HepG2 (cell line): ENCODE results near the gene GFY. TPM values are rescaled to one million over a fixed set of nuclear protein-coding genes. Genes with fewer than 3 reads are reported as not detected.

Experiments
- ATAC-seq: fragments of 200-7000 bp; cut with Tn5 transposase; 3 replicates; pipeline ENCODE4 v1.9.1; 2020; ENCODE audit warnings: mild to moderate bottlenecking, moderate library complexity
- BruUV-seq: library from RNA; stranded (reverse); fragments of 400-500 nt; replicated peaks from 2 replicates; lab custom pipeline; 2021; lab: Mats Ljungman, UMichigan
- CTCF ChIA-PET: fragments of 300-600 bp; formaldehyde crosslinking; extraction: SDS; loops from one replicate; lab custom pipeline; 2021; ENCODE audit warnings: low total read pairs, inconsistent platforms, low intra/inter-chr PET ratio; lab: Yijun Ruan, JAX
- POLR2A ChIA-PET: fragments of 350-600 bp; sonication (Branson Sonifier 250); formaldehyde crosslinking; loops from one replicate; lab custom pipeline; 2020; ENCODE audit warnings: antibody characterized with exemption, inconsistent platforms; lab: Yijun Ruan, JAX
- DNase-seq: peaks from one replicate; pipeline ENCODE4 v3.0.0-alpha.2; 2015; ENCODE audit warnings: low spot score
- FAIRE-seq: peaks from 3 replicates; lab custom pipeline; 2011; peaks lifted over from hg19 to GRCh38; lab: Jason Lieb, UNC
- H2AFZ ChIP-seq: one replicate; pipeline ENCODE4 v1.6.1; 2011; ENCODE audit warnings: low read length, inconsistent platforms
- H3K27ac ChIP-seq: fragments of 300-600 bp; 3 replicates; pipeline ENCODE4 v1.8.0; 2011; ENCODE audit warnings: mixed run types, mild to moderate bottlenecking, mixed read lengths, low read length, inconsistent platforms; ENCODE audit not compliant: insufficient read depth; ENCODE audit errors: extremely low read length
- H3K27me3 ChIP-seq, 2 experiments: fragments of 200-600 bp in 1 of 2; 2 replicates in 1 of 2; 3 replicates in 1 of 2; pipeline versions ENCODE4 v1.6.0 to v1.8.0; 2011; ENCODE audit warnings: low read length in 2 of 2, mild to moderate bottlenecking in 2 of 2, moderate library complexity in 2 of 2, inconsistent platforms in 1 of 2; ENCODE audit not compliant: insufficient read depth in 2 of 2, control insufficient read depth in 1 of 2
- H3K36me3 ChIP-seq, 2 experiments: fragments of 200-600 bp in 1 of 2; replicated peaks in 1 of 2; 2 replicates in 1 of 2; 3 replicates in 1 of 2; pipeline versions ENCODE4 v1.5.1 to v1.8.0; 2011; ENCODE audit warnings: low read length in 2 of 2, inconsistent platforms in 1 of 2; ENCODE audit not compliant: insufficient read depth in 2 of 2, control insufficient read depth in 1 of 2
- H3K4me1 ChIP-seq: 2 replicates; pipeline ENCODE4 v1.5.1; 2012; ENCODE audit warnings: low read length, inconsistent platforms; ENCODE audit not compliant: insufficient read depth
- H3K4me2 ChIP-seq: 2 replicates; pipeline ENCODE4 v1.6.0; 2011; ENCODE audit warnings: low read depth, low read length, inconsistent platforms
- H3K4me3 ChIP-seq, 3 experiments: fragments of 200-600 bp in 1 of 3; sonication (generic), shearing (Covaris generic) in 1 of 3; replicated peaks in 1 of 3; 2 replicates each; pipeline ENCODE4 v1.5.1; 2011 to 2016; ENCODE audit warnings: low read length in 3 of 3, inconsistent platforms in 2 of 3, low read depth in 2 of 3, mild to moderate bottlenecking in 2 of 3, control low read depth in 1 of 3, mixed read lengths in 1 of 3; ENCODE audit not compliant: insufficient read depth in 1 of 3
- H3K79me2 ChIP-seq: one replicate; pipeline ENCODE4 v1.6.1; 2011; ENCODE audit warnings: low read length, inconsistent platforms; ENCODE audit not compliant: insufficient read depth
- H3K9ac ChIP-seq: 2 replicates; pipeline ENCODE4 v1.6.0; 2011; ENCODE audit warnings: mild to moderate bottlenecking, low read depth, low read length, inconsistent platforms; ENCODE audit not compliant: insufficient read depth
- H3K9me3 ChIP-seq: 2 replicates; pipeline ENCODE4 v1.5.1; 2012; ENCODE audit warnings: mild to moderate bottlenecking, low read length
- H4K20me1 ChIP-seq: 2 replicates; pipeline ENCODE4 v1.6.0; 2011; ENCODE audit warnings: inconsistent platforms, mild to moderate bottlenecking, low read length, moderate library complexity; ENCODE audit not compliant: insufficient read depth
- MED13 ChIP-seq: sonication (generic); formaldehyde crosslinking; IDR thresholded peaks from 2 replicates; pipeline ENCODE4 v1.5.0; 2020; ENCODE audit warnings: missing genetic modification reagents
- PBX3 ChIP-seq: sonication (generic); formaldehyde crosslinking; IDR thresholded peaks from 2 replicates; pipeline ENCODE4 v1.8.1; 2023; ENCODE audit warnings: missing genetic modification reagents, inconsistent platforms, borderline replicate concordance
- RBM39 ChIP-seq: fragments of 200-400 bp; formaldehyde crosslinking; IDR thresholded peaks from one replicate; pipeline ENCODE4 v1.6.1; 2018; ENCODE audit warnings: antibody characterized with exemption, mild to moderate bottlenecking, low read depth, low read length; ENCODE audit not compliant: poor library complexity, severe bottlenecking
- ZNF160 ChIP-seq: sonication (generic); formaldehyde crosslinking; IDR thresholded peaks from 2 replicates; pipeline ENCODE4 v1.8.0; 2022; ENCODE audit warnings: mild to moderate bottlenecking, inconsistent platforms, missing genetic modification reagents
- ZNF619 ChIP-seq: sonication (generic); formaldehyde crosslinking; IDR thresholded peaks from 2 replicates; pipeline ENCODE4 v1.4.0; 2020; ENCODE audit warnings: mild to moderate bottlenecking, missing genetic modification reagents
- WGBS: methylation state at CpG from one replicate; pipeline ENCODE4 v1.1.6; 2017; ENCODE audit warnings: low lambda C conversion rate; 5-methylcytosine and 5-hydroxymethylcytosine counted together
- in situ Hi-C: cut with HindIII; loops from 2 replicates; pipeline ENCODE4 v1.10.0; 2017; ENCODE audit warnings: low pct_unique_long_range_greater_than_20kb; ENCODE audit not compliant: extremely low pct_ligation_motif_present
- intact Hi-C: fragments of 100-400 bp; cut with micrococcal nuclease; formaldehyde crosslinking; loops from one replicate; pipeline ENCODE4 v1.10.0; 2022; ENCODE audit not compliant: unreplicated experiment
- polyA plus RNA-seq, 8 experiments: library from polyadenylated mRNA; depleted of rRNA in 3 of 8; stranded (reverse) in 7 of 8; unstranded in 1 of 8; fragments of >200 nt; fragmentation: Illumina TruSeq in 4 of 8; extraction: Trizol in 4 of 8; gene quantifications; 2 replicates each; pipeline versions ENCODE4 v1.2.1 to v1.2.3, GENCODE V29; 2011 to 2016; ENCODE audit warnings: low read depth in 4 of 8, missing spikeins in 1 of 8, mixed read lengths in 1 of 8; ENCODE audit not compliant: insufficient read depth in 1 of 8
- total RNA-seq, 5 experiments: library from RNA; depleted of rRNA; stranded (reverse); fragments of >200 nt; fragmentation: Illumina TruSeq; extraction: Trizol; gene quantifications; 2 replicates each; pipeline ENCODE4 v1.2.3, GENCODE V29; 2016; ENCODE audit warnings: low read depth in 1 of 5
- TF ChIP-seq, protein P1 (sequence below): sonication (generic); formaldehyde crosslinking; IDR thresholded peaks from 2 replicates; pipeline ENCODE4 v1.9.0; 2022; ENCODE audit warnings: low read depth, missing genetic modification reagents

GFY gene
- total and polyA plus RNA-seq, 2 of the 13 experiments (the other 11 are each of a cell fraction or from before 2014, with no cell fraction given), result not detected

GRCh38 chr19:49468746-49469447 lies 43.7 kb downstream of the GFY start:
- BruUV-seq, result no TSS peak
- 95% methylated on average over 15 of the region's 15 CpGs for WGBS
- no peaks in the 10 kb centered on the region; a peak in 1 of 5 replicates for H3K27me3 ChIP-seq
- H3K9ac ChIP-seq, result no peak overlapping the region
- in situ Hi-C loops, result no loop called here
- FAIRE-seq (no peak), ATAC-seq (no peak), DNase-seq (no peak)
- no peak overlapping the region for H2AFZ ChIP-seq
- H3K9me3 ChIP-seq, result no peaks in the 10 kb centered on the region
- H3K4me2 ChIP-seq, result no peak overlapping the region
- H3K4me3 ChIP-seq, result no peak overlapping the region
- no peaks in the 10 kb centered on the region for H3K79me2 ChIP-seq
- H3K27ac ChIP-seq, result no peak overlapping the region
- CTCF ChIA-PET, result no interaction called here
- H4K20me1 ChIP-seq, result no peaks in the 10 kb centered on the region
- H3K4me1 ChIP-seq, result peaks cover 6% of the 10 kb centered on the region; the same call in 1 of the 2 replicates
- POLR2A ChIA-PET, result no interaction called here
- H3K36me3 ChIP-seq, result peaks cover 1 to 6% of the 10 kb centered on the region in 2 experiments; a peak in 2 of 5 replicates
- TF ChIP-seq ZNF619 (CRISPR knock-in tag) (no peak), PBX3 (CRISPR knock-in tag) (no peak), RBM39 (no peak), ZNF160 (CRISPR knock-in tag) (no peak), MED13 (CRISPR knock-in tag) (no peak)
- TF ChIP-seq, protein P1, sequence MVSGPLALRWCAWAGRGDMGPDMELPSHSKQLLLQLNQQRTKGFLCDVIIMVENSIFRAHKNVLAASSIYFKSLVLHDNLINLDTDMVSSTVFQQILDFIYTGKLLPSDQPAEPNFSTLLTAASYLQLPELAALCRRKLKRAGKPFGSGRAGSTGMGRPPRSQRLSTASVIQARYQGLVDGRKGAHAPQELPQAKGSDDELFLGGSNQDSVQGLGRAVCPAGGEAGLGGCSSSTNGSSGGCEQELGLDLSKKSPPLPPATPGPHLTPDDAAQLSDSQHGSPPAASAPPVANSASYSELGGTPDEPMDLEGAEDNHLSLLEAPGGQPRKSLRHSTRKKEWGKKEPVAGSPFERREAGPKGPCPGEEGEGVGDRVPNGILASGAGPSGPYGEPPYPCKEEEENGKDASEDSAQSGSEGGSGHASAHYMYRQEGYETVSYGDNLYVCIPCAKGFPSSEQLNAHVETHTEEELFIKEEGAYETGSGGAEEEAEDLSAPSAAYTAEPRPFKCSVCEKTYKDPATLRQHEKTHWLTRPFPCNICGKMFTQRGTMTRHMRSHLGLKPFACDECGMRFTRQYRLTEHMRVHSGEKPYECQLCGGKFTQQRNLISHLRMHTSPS (CRISPR knock-in tag), result no peak
- TF ChIP-seq, all 625 proteins: peak for 0
- intact Hi-C loops, result no loop called here
